ENCODE measurements around the gene SCP2.
A peak's percentile ranks its signal among the peaks of the same experiment; 100 is the strongest.

SCP2 gene

GRCh38 chr1:53085405-53085804 lies 158.3 kb downstream of the SCP2 start:
- DNase-seq: no peak

- DNase-seq: no peak
Measured at GRCh38 chr1:53086491-53087070, 159.5 kb downstream of the SCP2 start.

GRCh38 chr1:53087332-53088285 lies 160.5 kb downstream of the SCP2 start:
- DNase-seq: no peak

- DNase-seq: no peak
Measured at GRCh38 chr1:53088616-53089300, 161.7 kb downstream of the SCP2 start.

- no peak for DNase-seq
Measured at GRCh38 chr1:53089478-53090226, 162.6 kb downstream of the SCP2 start.

GRCh38 chr1:53090227-53091147 lies 163.4 kb downstream of the SCP2 start:
- DNase-seq: peak; percentile 11

GRCh38 chr1:53091841-53092645 lies 165.0 kb downstream of the SCP2 start:
- no peak for DNase-seq

GRCh38 chr1:53092659-53093450 lies 165.8 kb downstream of the SCP2 start:
- no peak for DNase-seq

GRCh38 chr1:53093451-53093754 lies 166.3 kb downstream of the SCP2 start:
- DNase-seq: no peak

GRCh38 chr1:53093778-53094532 lies 166.9 kb downstream of the SCP2 start:
- no peak for DNase-seq

GRCh38 chr1:53094533-53094919 lies 167.4 kb downstream of the SCP2 start:
- DNase-seq: no peak
